SU-DHL-6 (cell line): ENCODE results near the gene KLF15.

Experiments used
- EZH2phosphoT487 ChIP-seq: fragments of 200-600 bp; sonication (generic), shearing (Covaris generic); conservative IDR thresholded peaks from 2 replicates; pipeline ENCODE4 v1.6.1; 2018; ENCODE audit warnings: mild to moderate bottlenecking, antibody characterized with exemption, low read length, moderate library complexity, mixed read lengths
- TF ChIP-seq, protein P1 (sequence below): fragments of 200-600 bp; sonication (generic); IDR thresholded peaks from one replicate; pipeline ENCODE4 v1.5.1; 2017; ENCODE audit warnings: antibody characterized with exemption, mild to moderate bottlenecking, low read length, moderate library complexity; ENCODE audit not compliant: insufficient read depth, poor library complexity, severe bottlenecking

DNA sequence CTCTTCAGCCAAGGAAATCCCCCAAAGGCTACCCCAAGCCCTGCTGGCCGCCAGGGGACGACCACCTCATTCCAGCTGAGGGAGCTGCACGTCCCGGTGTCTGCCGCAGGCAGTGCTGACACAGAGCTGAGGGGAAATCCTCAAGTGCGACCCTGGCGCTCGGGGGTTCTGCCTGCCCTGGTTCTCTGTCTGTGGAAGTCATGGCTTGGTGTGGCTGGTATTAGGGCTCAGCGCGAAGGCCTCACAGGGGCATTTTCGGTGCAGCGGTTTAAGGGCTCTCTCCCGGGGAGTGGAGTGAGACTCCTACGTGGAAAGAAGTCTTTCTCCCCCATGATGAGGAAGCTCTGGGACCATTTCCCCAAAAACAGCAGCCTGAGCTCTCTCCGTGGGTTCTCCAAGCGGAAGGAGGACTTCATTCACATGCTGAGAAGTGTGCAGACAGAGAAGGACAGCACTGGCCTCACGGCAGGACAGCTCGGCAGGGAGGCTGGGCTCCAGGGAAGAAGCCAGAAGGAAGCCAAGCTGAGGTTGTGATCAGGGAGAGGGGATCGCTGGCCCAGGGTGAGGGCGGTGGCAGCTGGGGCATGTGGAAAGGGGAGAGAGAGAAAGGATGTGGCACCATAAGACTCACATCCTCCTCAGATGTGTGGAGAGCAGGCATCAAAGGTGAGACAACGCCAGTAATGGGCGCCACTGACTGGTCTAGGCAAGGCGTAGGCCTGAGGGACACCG lies 48.6 kb downstream of the KLF15 start:
- TF ChIP-seq, protein P1, sequence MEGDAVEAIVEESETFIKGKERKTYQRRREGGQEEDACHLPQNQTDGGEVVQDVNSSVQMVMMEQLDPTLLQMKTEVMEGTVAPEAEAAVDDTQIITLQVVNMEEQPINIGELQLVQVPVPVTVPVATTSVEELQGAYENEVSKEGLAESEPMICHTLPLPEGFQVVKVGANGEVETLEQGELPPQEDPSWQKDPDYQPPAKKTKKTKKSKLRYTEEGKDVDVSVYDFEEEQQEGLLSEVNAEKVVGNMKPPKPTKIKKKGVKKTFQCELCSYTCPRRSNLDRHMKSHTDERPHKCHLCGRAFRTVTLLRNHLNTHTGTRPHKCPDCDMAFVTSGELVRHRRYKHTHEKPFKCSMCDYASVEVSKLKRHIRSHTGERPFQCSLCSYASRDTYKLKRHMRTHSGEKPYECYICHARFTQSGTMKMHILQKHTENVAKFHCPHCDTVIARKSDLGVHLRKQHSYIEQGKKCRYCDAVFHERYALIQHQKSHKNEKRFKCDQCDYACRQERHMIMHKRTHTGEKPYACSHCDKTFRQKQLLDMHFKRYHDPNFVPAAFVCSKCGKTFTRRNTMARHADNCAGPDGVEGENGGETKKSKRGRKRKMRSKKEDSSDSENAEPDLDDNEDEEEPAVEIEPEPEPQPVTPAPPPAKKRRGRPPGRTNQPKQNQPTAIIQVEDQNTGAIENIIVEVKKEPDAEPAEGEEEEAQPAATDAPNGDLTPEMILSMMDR = no peak
- no peak for TF ChIP-seq EZH2phosphoT487
